Glutamatergic neuron (in vitro differentiated cells): ENCODE results near the gene LYZL2. TPM values are rescaled to one million over a fixed set of nuclear protein-coding genes. Genes with fewer than 3 reads are reported as not detected.

Experiments
- DNase-seq: peaks from one replicate; pipeline ENCODE4 v3.0.0; 2022
- H3K27ac Mint-ChIP-seq: one replicate; pipeline ENCODE4 v1.8.0; 2020; ENCODE audit warnings: mild to moderate bottlenecking, mixed read lengths, inconsistent platforms; ENCODE audit not compliant: unreplicated experiment
- H3K27me3 Mint-ChIP-seq: one replicate; pipeline ENCODE4 v1.8.0; 2020; ENCODE audit warnings: mild to moderate bottlenecking, moderate library complexity, mixed read lengths, inconsistent platforms; ENCODE audit not compliant: unreplicated experiment
- H3K36me3 Mint-ChIP-seq: one replicate; pipeline ENCODE4 v1.8.0; 2020; ENCODE audit warnings: mild to moderate bottlenecking, mixed read lengths, inconsistent platforms; ENCODE audit not compliant: unreplicated experiment
- H3K4me1 Mint-ChIP-seq: one replicate; pipeline ENCODE4 v1.8.0; 2020; ENCODE audit warnings: mild to moderate bottlenecking, low read depth, mixed read lengths, inconsistent platforms; ENCODE audit not compliant: unreplicated experiment
- H3K4me3 Mint-ChIP-seq: one replicate; pipeline ENCODE4 v1.8.0; 2020; ENCODE audit warnings: mild to moderate bottlenecking, mixed read lengths, inconsistent platforms; ENCODE audit not compliant: unreplicated experiment
- H3K9me3 Mint-ChIP-seq: one replicate; pipeline ENCODE4 v1.8.0; 2020; ENCODE audit warnings: mild to moderate bottlenecking, moderate library complexity, mixed read lengths, inconsistent platforms; ENCODE audit not compliant: unreplicated experiment
- CTCF ChIP-seq: fragments of 200-600 bp; sonication (generic); IDR thresholded peaks from one replicate; pipeline ENCODE4 v1.5.0; 2021; ENCODE audit not compliant: partially characterized antibody, unreplicated experiment
- total RNA-seq: library from RNA; stranded (reverse); fragmentation: NEBNext Ultra II Directional; extraction: Animal tissue kit (Norgen Biotek cat#: 25700); gene quantifications from one replicate; pipeline ENCODE4 v1.2.1, GENCODE V29; 2021; ENCODE audit not compliant: unreplicated experiment

The LYZL2 gene
- total RNA-seq, 1 donor from 2014 or later, result not detected

- Mint-ChIP-seq H3K4me3 (no peak overlapping the region), H3K4me1 (peaks cover 4% of the 10 kb centered on the region), H3K27me3 (no peaks in the 10 kb centered on the region), H3K9me3 (no peaks in the 10 kb centered on the region), H3K27ac (no peak overlapping the region), H3K36me3 (no peaks in the 10 kb centered on the region)
- DNase-seq, result no peak
- TF ChIP-seq CTCF, result no peak
These were observed 49.3 kb downstream of the LYZL2 start for GRCh38 chr10:30580241-30580640.

- H3K27me3 Mint-ChIP-seq, result no peaks in the 10 kb centered on the region
- peaks cover 4% of the 10 kb centered on the region for H3K4me1 Mint-ChIP-seq
- no peak overlapping the region for H3K4me3 Mint-ChIP-seq
- no peaks in the 10 kb centered on the region for H3K36me3 Mint-ChIP-seq
- peak overlapping the region; percentile 3 for H3K27ac Mint-ChIP-seq
- DNase-seq, result no peak
- no peak for TF ChIP-seq CTCF
- no peaks in the 10 kb centered on the region for H3K9me3 Mint-ChIP-seq
These were observed 50.0 kb downstream of the LYZL2 start for GRCh38 chr10:30579574-30579973.

- TF ChIP-seq CTCF, result no peak
- no peaks in the 10 kb centered on the region for H3K9me3 Mint-ChIP-seq
- no peaks in the 10 kb centered on the region for H3K36me3 Mint-ChIP-seq
- peaks cover 4% of the 10 kb centered on the region for H3K4me1 Mint-ChIP-seq
- peaks cover 2% of the 10 kb centered on the region for H3K27me3 Mint-ChIP-seq
- DNase-seq, result no peak
- H3K4me3 Mint-ChIP-seq, result no peak overlapping the region
- no peak overlapping the region for H3K27ac Mint-ChIP-seq
These were observed 52.5 kb downstream of the LYZL2 start for GRCh38 chr10:30577048-30577447.

GRCh38 chr10:30576641-30577040 lies 52.9 kb downstream of the LYZL2 start:
- Mint-ChIP-seq H3K36me3 (no peaks in the 10 kb centered on the region), H3K9me3 (no peaks in the 10 kb centered on the region), H3K27ac (no peak overlapping the region), H3K27me3 (peaks cover 2% of the 10 kb centered on the region), H3K4me3 (no peak overlapping the region), H3K4me1 (peaks cover 4% of the 10 kb centered on the region)
- TF ChIP-seq CTCF, result no peak
- DNase-seq, result no peak

- TF ChIP-seq CTCF, result no peak
- Mint-ChIP-seq H3K27ac (no peak overlapping the region), H3K4me1 (peaks cover 3% of the 10 kb centered on the region), H3K27me3 (peaks cover 2% of the 10 kb centered on the region), H3K36me3 (no peaks in the 10 kb centered on the region), H3K4me3 (no peak overlapping the region), H3K9me3 (no peaks in the 10 kb centered on the region)
- no peak for DNase-seq
These were observed 55.1 kb downstream of the LYZL2 start for GRCh38 chr10:30574432-30574796.
